HEK293 (cell line): ENCODE data around the gene BCOR.

Source experiments
- CTCF ChIA-PET: fragments of 350-600 bp; formaldehyde crosslinking; extraction: SDS; loops from one replicate; lab custom pipeline; 2021; ENCODE audit warnings: antibody characterized with exemption; lab: Yijun Ruan, JAX
- POLR2A ChIA-PET: fragments of 300-600 bp; formaldehyde crosslinking; extraction: SDS; loops from one replicate; lab custom pipeline; 2020; ENCODE audit warnings: antibody characterized with exemption, inconsistent platforms; lab: Yijun Ruan, JAX
- H3K27ac ChIP-seq: fragments of 200-500 bp; sonication (Bioruptor generic); 2 replicates; pipeline ENCODE4 v1.5.1; 2014; ENCODE audit warnings: low read depth, low read length, control low read depth, inconsistent platforms; ENCODE audit errors: extremely low read depth
- H3K36me3 ChIP-seq, 2 experiments: fragments of 200-500 bp in 1 of 2; sonication (Bioruptor generic) in 1 of 2; 1 replicate in 1 of 2; 2 replicates in 1 of 2; pipeline ENCODE4 v1.5.1; 2014 to 2017; ENCODE audit warnings: inconsistent platforms in 2 of 2, low read length in 2 of 2; ENCODE audit not compliant: control insufficient read depth in 2 of 2, insufficient read depth in 1 of 2
- H3K4me1 ChIP-seq: fragments of 200-500 bp; sonication (Bioruptor generic); 2 replicates; pipeline ENCODE4 v1.5.1; 2014; ENCODE audit warnings: mild to moderate bottlenecking, low read length, inconsistent platforms; ENCODE audit not compliant: control insufficient read depth, insufficient read depth
- H3K4me3 ChIP-seq: 2 replicates; pipeline ENCODE4 v1.5.1; 2011; ENCODE audit warnings: low read depth, mild to moderate bottlenecking, control low read depth, low read length, moderate library complexity
- H3K9me3 ChIP-seq: fragments of 200-500 bp; sonication (Bioruptor generic); 2 replicates; pipeline ENCODE4 v1.5.1; 2014; ENCODE audit warnings: low read depth, low read length, inconsistent platforms; ENCODE audit not compliant: control insufficient read depth, insufficient read depth
- BCL11B ChIP-seq: fragments of 450-650 bp; formaldehyde crosslinking; IDR thresholded peaks from 2 replicates; pipeline ENCODE4 v1.5.1; 2016; ENCODE audit warnings: low read depth, missing biosample characterization, missing genetic modification characterization
- KLF1 ChIP-seq: fragments of 450-650 bp; formaldehyde crosslinking; IDR thresholded peaks from 2 replicates; pipeline ENCODE4 v1.5.1; 2016; ENCODE audit warnings: missing biosample characterization, missing genetic modification characterization
- KLF8 ChIP-seq: fragments of 450-650 bp; formaldehyde crosslinking; IDR thresholded peaks from 2 replicates; pipeline ENCODE4 v1.5.1; 2016; ENCODE audit warnings: missing biosample characterization, missing genetic modification characterization
- PRDM4 ChIP-seq: fragments of 450-650 bp; formaldehyde crosslinking; IDR thresholded peaks from 2 replicates; pipeline ENCODE4 v1.5.1; 2017; ENCODE audit warnings: missing biosample characterization, missing genetic modification characterization
- SP2 ChIP-seq: fragments of 450-650 bp; formaldehyde crosslinking; IDR thresholded peaks from 2 replicates; pipeline ENCODE4 v1.5.1; 2016; ENCODE audit warnings: missing biosample characterization, missing genetic modification characterization
- ZBTB26 ChIP-seq: fragments of 450-650 bp; formaldehyde crosslinking; optimal IDR thresholded peaks from 2 replicates; pipeline ENCODE3; 2016; ENCODE audit warnings: missing biosample characterization, mild to moderate bottlenecking, missing genetic modification characterization
- ZFP69B ChIP-seq: fragments of 450-650 bp; formaldehyde crosslinking; IDR thresholded peaks from 2 replicates; pipeline ENCODE4 v1.5.1; 2016; ENCODE audit warnings: missing biosample characterization, missing genetic modification characterization
- ZNF311 ChIP-seq: fragments of 450-650 bp; formaldehyde crosslinking; IDR thresholded peaks from 2 replicates; pipeline ENCODE4 v1.5.1; 2017; ENCODE audit warnings: missing biosample characterization, missing genetic modification characterization, borderline replicate concordance
- ZNF341 ChIP-seq: fragments of 450-650 bp; formaldehyde crosslinking; IDR thresholded peaks from 2 replicates; pipeline ENCODE4; 2016; ENCODE audit warnings: low read depth, missing biosample characterization, missing genetic modification characterization
- ZNF350 ChIP-seq: fragments of 450-650 bp; formaldehyde crosslinking; IDR thresholded peaks from 2 replicates; pipeline ENCODE4 v1.5.0; 2017; ENCODE audit warnings: missing biosample characterization, mild to moderate bottlenecking, missing genetic modification characterization
- ZNF449 ChIP-seq: fragments of 450-650 bp; formaldehyde crosslinking; IDR thresholded peaks from 2 replicates; pipeline ENCODE4 v1.5.1; 2017; ENCODE audit warnings: missing biosample characterization, mild to moderate bottlenecking, missing genetic modification characterization, moderate library complexity
- ZNF555 ChIP-seq: fragments of 450-650 bp; formaldehyde crosslinking; conservative IDR thresholded peaks from 2 replicates; pipeline ENCODE4 v1.5.1; 2017; ENCODE audit warnings: missing biosample characterization, mild to moderate bottlenecking, missing genetic modification characterization, inconsistent platforms
- ZNF654 ChIP-seq: fragments of 450-650 bp; formaldehyde crosslinking; IDR thresholded peaks from 2 replicates; pipeline ENCODE4 v1.5.1; 2016; ENCODE audit warnings: low read depth, missing biosample characterization, missing genetic modification characterization
- ZNF670 ChIP-seq: fragments of 450-650 bp; formaldehyde crosslinking; IDR thresholded peaks from 2 replicates; pipeline ENCODE4 v1.5.1; 2016; ENCODE audit warnings: missing biosample characterization, missing genetic modification characterization, low read depth
- ZNF785 ChIP-seq: fragments of 450-650 bp; formaldehyde crosslinking; IDR thresholded peaks from 2 replicates; pipeline ENCODE4 v1.5.1; 2016; ENCODE audit warnings: missing biosample characterization, missing genetic modification characterization
- ZNF791 ChIP-seq: fragments of 450-650 bp; formaldehyde crosslinking; IDR thresholded peaks from 2 replicates; pipeline ENCODE4 v1.5.1; 2016; ENCODE audit warnings: missing biosample characterization, missing genetic modification characterization
- ZSCAN23 ChIP-seq: fragments of 450-650 bp; formaldehyde crosslinking; IDR thresholded peaks from 2 replicates; pipeline ENCODE4 v1.5.1; 2016; ENCODE audit warnings: missing biosample characterization, missing genetic modification characterization
- TF ChIP-seq, protein P1 (sequence below): fragments of 450-650 bp; formaldehyde crosslinking; IDR thresholded peaks from 2 replicates; pipeline ENCODE4 v1.5.1; 2016; ENCODE audit warnings: missing biosample characterization, missing genetic modification characterization, low read depth
- TF ChIP-seq, protein P2 (sequence below): fragments of 450-650 bp; formaldehyde crosslinking; IDR thresholded peaks from 2 replicates; pipeline ENCODE4 v1.5.1; 2016; ENCODE audit warnings: missing biosample characterization, missing genetic modification characterization

Gene BCOR

DNA sequence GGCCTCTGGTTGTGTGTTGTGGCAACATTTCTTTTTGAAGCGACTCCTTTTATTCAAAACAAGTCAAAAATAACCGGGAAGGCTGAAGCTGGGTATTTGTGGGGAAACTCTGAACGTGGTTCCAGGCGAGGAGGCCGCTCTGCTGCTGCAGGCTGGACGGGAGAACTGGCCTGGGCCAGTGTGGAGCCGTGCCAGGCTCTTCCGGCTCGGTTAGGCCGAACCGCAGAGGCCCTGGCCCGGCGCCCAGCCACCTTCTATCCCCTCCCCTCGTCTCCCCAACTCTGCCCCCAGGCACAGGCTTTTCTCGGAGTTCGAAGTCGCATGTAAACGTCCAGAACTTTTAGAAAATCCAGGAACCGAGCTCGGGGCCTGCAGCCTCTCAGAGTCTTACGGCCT, 2.4 kb upstream of the BCOR start:
- peak; percentile 86 for TF ChIP-seq ZNF341
- TF ChIP-seq KLF8 (tag by site-specific recombination), result no peak
- peak; percentile 9 for TF ChIP-seq ZBTB26
- no peak for TF ChIP-seq PRDM4 (tag by site-specific recombination)
- TF ChIP-seq, all 188 proteins: peak for 2
- CTCF ChIA-PET, result interaction anchor here (0.8 kb wide), 1 partner anchor 286 kb away, joined by 3 read pairs; no protein-coding TSS in a partner anchor
- H3K4me1 ChIP-seq, result peaks cover 20% of the 10 kb centered on the region

DNA sequence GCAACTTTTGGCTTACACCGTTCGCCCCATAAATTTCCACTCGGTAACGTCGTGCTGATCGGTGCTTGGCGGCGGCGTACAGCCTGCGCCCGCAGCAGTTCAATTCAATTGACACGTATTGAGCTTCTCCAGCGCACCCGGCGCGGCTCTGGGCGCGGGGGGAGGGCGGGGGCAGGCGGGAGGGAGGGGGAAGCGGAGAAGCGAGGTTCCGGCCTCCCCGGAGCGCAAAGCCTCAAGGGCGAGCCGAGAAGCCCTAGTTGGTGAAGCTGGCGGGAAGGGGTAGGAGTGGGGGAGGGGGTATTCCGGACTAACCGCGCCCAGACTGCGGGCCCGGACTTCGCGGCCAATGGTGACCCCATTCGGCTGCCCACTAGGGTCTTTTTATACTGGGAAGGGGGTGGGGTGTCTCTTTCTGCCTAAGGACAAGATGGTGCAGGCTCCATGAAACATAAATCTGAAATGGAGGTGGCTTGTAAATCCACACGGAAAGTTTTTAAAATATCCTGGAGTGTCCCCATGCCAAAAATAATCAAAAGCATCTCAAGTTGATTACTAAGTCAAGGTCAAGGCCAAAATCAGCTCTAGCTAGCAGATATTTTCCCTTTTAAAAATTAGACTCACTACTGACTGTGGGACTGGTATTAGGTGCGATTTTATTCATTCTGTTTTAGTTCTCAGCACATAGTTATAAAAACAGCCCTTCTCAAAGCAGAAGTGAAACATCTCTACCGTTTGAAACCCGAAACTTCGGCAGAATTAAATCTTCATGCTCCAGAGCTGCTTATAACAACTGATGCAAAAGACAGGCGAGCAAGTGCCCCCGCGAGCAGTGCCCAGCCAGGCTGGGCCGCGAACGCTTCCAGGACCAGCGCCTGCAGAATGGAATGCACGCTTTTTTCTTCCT, 1.5 kb upstream of the BCOR start:
- H3K27ac ChIP-seq, result peak overlapping the region; percentile 99
- no peaks in the 10 kb centered on the region for H3K9me3 ChIP-seq
- ChIA-PET CTCF (interaction anchor here (0.7 to 0.8 kb wide), 2 partner anchors 111 to 285 kb away, joined by 3 read pairs; no protein-coding TSS in a partner anchor), POLR2A (interaction anchor here (0.7 to 4.9 kb wide), 9 partner anchors 9 to 763 kb away, joined by 3 to 50 read pairs (median 4); no protein-coding TSS in a partner anchor)
- peaks cover 20% of the 10 kb centered on the region for H3K4me1 ChIP-seq
- H3K4me3 ChIP-seq, result peak overlapping the region; percentile 85
- no peaks in the 10 kb centered on the region for H3K36me3 ChIP-seq
- no peak for TF ChIP-seq KLF1 (tag by site-specific recombination)
- no peak for TF ChIP-seq ZNF555 (tag by site-specific recombination)
- no peak for TF ChIP-seq PRDM4 (tag by site-specific recombination)
- no peak for TF ChIP-seq ZNF785 (tag by site-specific recombination)
- TF ChIP-seq, protein P1, sequence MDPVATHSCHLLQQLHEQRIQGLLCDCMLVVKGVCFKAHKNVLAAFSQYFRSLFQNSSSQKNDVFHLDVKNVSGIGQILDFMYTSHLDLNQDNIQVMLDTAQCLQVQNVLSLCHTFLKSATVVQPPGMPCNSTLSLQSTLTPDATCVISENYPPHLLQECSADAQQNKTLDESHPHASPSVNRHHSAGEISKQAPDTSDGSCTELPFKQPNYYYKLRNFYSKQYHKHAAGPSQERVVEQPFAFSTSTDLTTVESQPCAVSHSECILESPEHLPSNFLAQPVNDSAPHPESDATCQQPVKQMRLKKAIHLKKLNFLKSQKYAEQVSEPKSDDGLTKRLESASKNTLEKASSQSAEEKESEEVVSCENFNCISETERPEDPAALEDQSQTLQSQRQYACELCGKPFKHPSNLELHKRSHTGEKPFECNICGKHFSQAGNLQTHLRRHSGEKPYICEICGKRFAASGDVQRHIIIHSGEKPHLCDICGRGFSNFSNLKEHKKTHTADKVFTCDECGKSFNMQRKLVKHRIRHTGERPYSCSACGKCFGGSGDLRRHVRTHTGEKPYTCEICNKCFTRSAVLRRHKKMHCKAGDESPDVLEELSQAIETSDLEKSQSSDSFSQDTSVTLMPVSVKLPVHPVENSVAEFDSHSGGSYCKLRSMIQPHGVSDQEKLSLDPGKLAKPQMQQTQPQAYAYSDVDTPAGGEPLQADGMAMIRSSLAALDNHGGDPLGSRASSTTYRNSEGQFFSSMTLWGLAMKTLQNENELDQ (tag by site-specific recombination), result no peak
- TF ChIP-seq ZFP69B, result no peak
- TF ChIP-seq ZSCAN23, result no peak
- TF ChIP-seq, protein P2, sequence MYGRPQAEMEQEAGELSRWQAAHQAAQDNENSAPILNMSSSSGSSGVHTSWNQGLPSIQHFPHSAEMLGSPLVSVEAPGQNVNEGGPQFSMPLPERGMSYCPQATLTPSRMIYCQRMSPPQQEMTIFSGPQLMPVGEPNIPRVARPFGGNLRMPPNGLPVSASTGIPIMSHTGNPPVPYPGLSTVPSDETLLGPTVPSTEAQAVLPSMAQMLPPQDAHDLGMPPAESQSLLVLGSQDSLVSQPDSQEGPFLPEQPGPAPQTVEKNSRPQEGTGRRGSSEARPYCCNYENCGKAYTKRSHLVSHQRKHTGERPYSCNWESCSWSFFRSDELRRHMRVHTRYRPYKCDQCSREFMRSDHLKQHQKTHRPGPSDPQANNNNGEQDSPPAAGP, result no peak
- TF ChIP-seq ZNF670 (tag by site-specific recombination), result no peak
- no peak for TF ChIP-seq ZNF311 (tag by site-specific recombination)
- TF ChIP-seq ZNF350 (tag by site-specific recombination), result no peak
- TF ChIP-seq BCL11B (tag by site-specific recombination), result peak; percentile 9; the same call in 1 of the 2 replicates
- no peak for TF ChIP-seq ZBTB26
- no peak for TF ChIP-seq ZNF791 (tag by site-specific recombination)
- TF ChIP-seq ZNF654, result no peak
- no peak for TF ChIP-seq ZNF449 (tag by site-specific recombination)
- peak; percentile 20; the same call in 1 of the 2 replicates for TF ChIP-seq SP2 (tag by site-specific recombination)

More for the DNA sequence above, 2.4 kb upstream of the BCOR start:
- no peak overlapping the region for H3K4me3 ChIP-seq
- H3K9me3 ChIP-seq, result no peaks in the 10 kb centered on the region
- POLR2A ChIA-PET, result interaction anchor here (0.6 to 4.9 kb wide), 3 partner anchors 8 to 459 kb away, joined by 3 to 50 read pairs (median 5); no protein-coding TSS in a partner anchor
- peak overlapping the region; percentile 99 for H3K27ac ChIP-seq
- H3K36me3 ChIP-seq, result no peaks in the 10 kb centered on the region
